Stimulated activated naive CD8-positive, alpha-beta T cell treated with anti-CD3 and anti-CD28 coated beads, Interleukin-15, Interleukin-2, amounts not matched to agents 100 U/mL and 50 U/mL, for 24 hours (primary cell): Measurements from ENCODE around the gene POT1.
"Not testable (repeated sequence)": the region's sequence is repeated elsewhere in the genome, so short reads cannot be mapped to it uniquely, and the experiment has no call there.

ENCODE experiments used
- ATAC-seq: fragments of 150-1000 bp; cut with Tn5 transposase; one replicate; pipeline ENCODE4 v1.10.0; 2021
- DNase-seq: peaks from one replicate; pipeline ENCODE4 v3.0.0; 2021

Gene POT1

GRCh38 chr7:124929467-124930172 is at the start of gene POT1:
Gene POT1, minus strand, starts transcription at chr7:124929825. Its CDS starts 32,652 bp downstream, at chr7:124897173.
- DNase-seq: peak; percentile 95

GRCh38 chr7:124975131-124975530 is 45.5 kb upstream of the POT1 start:
- not testable (repeated sequence) for DNase-seq, ATAC-seq

More at GRCh38 chr7:124929467-124930172, at the start of gene POT1:
- ATAC-seq: peak; percentile 100

- DNase-seq (no peak), ATAC-seq (no peak)
Observed at GRCh38 chr7:124965553-124965952, 35.9 kb upstream of the POT1 start.

DNA sequence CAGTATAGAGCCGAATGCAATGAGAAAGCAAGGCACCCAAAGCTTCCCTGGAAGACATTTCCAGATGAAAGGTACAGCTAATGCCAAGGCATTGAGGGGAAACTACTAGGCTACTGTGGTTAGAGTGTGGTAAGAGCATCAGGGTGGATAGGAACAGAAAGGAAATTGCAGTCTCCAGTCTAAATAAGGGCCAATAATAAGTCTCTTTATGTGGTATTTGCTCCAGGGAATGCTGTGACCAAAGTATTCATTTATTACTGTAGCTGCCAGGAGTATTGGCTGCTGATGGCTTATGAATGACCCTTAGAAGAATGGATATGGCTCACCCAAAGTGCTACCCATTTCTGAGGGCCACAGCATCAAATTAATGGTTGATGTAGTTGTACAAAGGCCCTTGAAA is 30.1 kb upstream of the POT1 start:
- DNase-seq (no peak), ATAC-seq (no peak)

- not testable (repeated sequence) for ATAC-seq, DNase-seq
Observed at GRCh38 chr7:124957952-124958351, 28.3 kb upstream of the POT1 start.

DNA sequence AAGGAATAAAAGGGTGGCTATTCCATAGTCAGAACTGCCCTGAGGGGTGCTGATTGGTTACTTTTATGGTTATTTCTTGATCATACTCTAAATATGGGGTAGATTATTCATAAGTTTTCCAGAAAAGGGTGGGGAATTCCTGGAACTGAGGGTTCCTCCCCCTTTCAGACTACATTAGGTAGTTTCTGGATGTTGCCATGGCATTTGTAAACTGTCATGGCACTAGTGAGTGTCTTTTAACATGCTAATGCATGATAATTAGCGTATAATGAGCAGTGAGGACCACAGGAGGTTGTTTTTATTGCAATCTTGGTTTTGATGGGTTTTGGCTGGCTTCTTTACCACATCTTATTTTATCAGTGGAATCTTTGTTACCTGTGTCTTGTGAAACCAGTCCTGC is 26.5 kb upstream of the POT1 start:
- ATAC-seq (no peak), DNase-seq (no peak)

DNA sequence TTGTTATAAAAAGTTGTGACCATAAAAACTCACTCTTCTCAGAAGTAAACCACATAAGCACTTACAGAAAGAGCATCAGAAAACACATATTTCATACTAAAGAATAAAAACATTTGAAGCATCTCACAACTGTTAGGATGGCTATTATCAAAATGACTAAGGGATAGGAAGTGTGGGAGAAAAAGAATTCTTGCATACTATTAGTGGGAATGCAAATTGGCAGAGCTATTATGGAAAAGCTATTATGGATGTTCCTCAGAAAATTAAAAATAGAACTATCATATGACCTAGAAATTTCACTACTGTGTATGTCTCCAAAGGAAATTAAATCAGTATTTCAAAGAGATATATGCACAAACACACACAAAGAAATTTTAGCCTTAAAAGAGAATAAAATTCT is 25.2 kb upstream of the POT1 start:
- DNase-seq (no peak), ATAC-seq (no peak)

- DNase-seq: no peak
- ATAC-seq: no peak
Observed at GRCh38 chr7:124945680-124946079, 16.1 kb upstream of the POT1 start.

DNA sequence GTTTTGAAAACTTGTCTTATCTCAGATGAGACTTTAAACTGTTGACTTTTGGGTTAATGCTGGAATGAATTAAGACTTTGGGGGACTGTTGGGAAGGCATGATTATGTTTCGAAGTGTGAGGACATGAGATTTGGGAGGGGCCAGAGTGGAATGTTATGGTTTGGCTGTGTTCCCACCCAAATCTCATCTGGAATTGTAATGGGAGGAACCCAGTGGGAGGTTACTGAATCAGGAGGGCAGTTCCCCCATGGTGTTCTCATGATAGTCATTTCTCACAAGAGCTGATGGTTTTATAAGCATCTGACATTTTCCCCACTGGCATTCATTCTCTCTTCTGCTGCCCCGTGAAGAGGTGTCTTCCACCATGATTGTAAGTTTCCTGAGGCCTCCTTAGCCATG is 13.8 kb upstream of the POT1 start:
- ATAC-seq (no peak), DNase-seq (no peak)

DNA sequence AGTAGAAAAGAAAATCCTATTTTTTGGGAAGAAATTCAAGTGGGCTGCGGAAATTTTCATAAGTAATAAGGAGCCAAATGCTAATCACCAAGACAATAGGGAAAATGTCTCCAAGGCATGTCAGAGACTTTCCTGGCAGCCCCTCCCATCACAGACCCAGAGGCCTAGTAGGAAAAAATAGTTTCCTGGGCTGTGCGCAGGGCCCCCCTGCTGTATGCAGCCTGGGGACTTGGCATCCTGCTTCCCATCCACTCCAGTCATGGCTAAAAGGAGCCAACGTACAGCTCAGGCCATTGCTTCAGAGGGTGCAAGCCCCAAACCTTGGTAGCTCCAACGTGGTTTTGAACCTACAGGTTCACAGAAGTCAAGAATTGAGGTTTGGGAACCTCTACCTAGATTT is 12.8 kb upstream of the POT1 start:
- DNase-seq (no peak), ATAC-seq (no peak)

DNA sequence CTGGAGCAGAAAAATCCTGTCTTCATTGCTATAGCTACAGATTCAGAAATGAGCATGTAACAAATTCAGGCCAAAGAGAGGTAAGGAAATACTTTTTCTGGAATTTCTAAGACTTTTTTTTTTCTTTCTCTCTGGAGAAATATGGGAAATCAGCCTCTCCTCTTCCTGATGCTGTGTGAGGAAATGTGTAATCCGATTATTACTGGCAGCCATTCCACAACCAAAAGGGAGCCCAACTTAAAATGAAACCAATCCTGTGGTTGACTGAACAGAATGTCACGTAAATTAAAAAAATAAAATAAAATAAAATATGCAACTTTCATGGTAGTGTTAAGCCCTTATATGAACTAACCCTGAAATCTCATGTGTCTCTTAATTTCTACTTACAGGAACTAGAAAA is 10.7 kb upstream of the POT1 start:
- DNase-seq: no peak
- no peak for ATAC-seq

GRCh38 chr7:124938128-124938527 is 8.5 kb upstream of the POT1 start:
- no peak for DNase-seq
- ATAC-seq: no peak

- ATAC-seq: no peak
- DNase-seq: no peak
Observed at GRCh38 chr7:124937076-124937475, 7.5 kb upstream of the POT1 start.

DNA sequence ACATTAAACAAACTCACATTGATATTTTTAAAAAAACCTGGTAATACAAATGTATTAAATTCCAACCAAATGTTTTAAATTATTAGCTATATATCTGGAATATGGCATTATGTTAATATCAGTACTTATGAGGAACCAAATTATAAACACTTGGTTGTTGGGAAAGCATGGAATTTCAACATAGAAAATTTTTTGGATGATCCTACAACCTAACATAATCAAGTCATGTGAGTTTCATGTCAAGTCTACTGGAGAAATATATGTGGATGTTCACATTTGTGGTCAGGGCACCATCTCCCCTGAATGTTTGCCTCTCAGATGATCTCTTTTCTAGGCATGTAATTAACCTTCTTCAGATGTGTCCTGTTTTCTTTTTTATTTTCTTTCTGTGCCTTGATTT is 5.2 kb upstream of the POT1 start:
- no peak for ATAC-seq

GRCh38 chr7:124930655-124931597 is 1.3 kb upstream of the POT1 start:
- no peak for DNase-seq
- ATAC-seq: no peak

More for the DNA sequence above, 5.2 kb upstream of the POT1 start:
- DNase-seq: no peak

- no peak for DNase-seq
Observed at GRCh38 chr7:124930173-124930623, 573 bp upstream of the POT1 start.

DNA sequence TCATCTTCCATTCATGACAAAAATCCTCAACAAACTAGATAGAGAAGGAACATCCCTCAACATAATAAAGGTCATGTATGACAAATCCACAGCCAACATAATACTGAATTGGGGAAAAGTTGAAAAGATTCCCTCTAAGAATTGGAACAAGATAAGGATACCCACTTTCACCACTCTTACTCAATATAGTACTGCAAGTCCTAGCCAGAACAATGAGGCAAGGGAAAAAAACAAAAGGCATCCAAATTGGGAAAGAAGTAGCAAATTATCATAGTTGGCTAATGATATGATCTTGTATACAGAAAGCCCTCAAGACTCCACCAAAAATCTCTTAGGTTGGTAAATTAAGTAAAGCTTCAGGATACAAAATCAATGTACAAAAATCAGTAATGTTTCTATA is 4.7 kb downstream of the POT1 start:
- DNase-seq (no peak), ATAC-seq (no peak)

More at GRCh38 chr7:124930173-124930623, 573 bp upstream of the POT1 start:
- no peak for ATAC-seq

GRCh38 chr7:124922200-124922599 is 7.4 kb downstream of the POT1 start:
- ATAC-seq (no peak), DNase-seq (no peak)

- no peak for ATAC-seq
- DNase-seq: no peak
Observed at GRCh38 chr7:124919841-124920240, 9.8 kb downstream of the POT1 start.

DNA sequence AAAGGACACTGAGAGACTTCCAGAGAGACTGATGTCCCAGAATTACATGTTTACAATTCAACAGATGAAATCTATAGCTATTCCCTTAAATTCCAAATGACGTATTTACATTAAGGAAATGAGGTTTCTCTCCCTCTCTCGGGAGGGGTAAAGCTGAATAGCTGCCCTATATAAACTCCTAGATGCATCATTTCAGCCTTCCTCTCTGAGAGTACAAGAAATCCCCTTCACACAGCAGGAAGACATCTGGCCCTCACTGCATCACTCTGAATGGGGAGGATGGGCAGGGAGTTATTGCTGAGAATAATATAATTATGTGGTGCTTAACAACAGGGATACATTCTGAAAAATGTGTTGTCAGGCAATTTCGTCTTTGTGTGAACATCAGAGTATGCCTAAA is 11.0 kb downstream of the POT1 start:
- ATAC-seq (no peak), DNase-seq (no peak)

- DNase-seq (no peak), ATAC-seq (no peak)
Observed at GRCh38 chr7:124915242-124915641, 14.4 kb downstream of the POT1 start.

DNA sequence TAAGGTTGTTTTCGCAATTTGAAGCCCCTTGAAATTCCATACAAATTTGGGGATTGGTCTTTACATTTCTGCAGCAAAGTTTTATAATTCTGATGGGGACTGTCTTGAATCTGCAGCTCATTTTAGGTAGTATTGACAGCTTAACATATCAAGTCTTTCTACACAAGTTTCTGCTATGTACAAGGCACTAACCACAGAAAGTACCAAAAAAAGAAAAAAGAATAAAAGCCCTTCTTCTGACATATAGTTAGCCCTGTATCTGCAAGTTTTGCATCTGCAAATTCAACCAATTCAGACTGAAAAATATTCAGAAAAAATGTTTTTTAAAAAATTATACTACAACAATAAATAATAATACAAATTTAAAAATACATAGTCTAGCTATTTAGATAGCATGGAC is 15.3 kb downstream of the POT1 start:
- no peak for ATAC-seq
- no peak for DNase-seq

- DNase-seq: no peak
Observed at GRCh38 chr7:124912972-124913371, 16.7 kb downstream of the POT1 start.

More at GRCh38 chr7:124912972-124913371, 16.7 kb downstream of the POT1 start:
- ATAC-seq: no peak
